A549 (cell line): ENCODE measurements around the gene TBC1D12.

Experiments
- CHD4 ChIP-seq: fragments of 200-600 bp; sonication (generic); IDR thresholded peaks from 2 replicates; pipeline ENCODE4 v1.6.1; 2016; ENCODE audit warnings: antibody characterized with exemption, mild to moderate bottlenecking, borderline replicate concordance
- CTCF ChIP-seq: fragments of >200 bp; sonication (Bioruptor Twin); formaldehyde crosslinking; IDR thresholded peaks from 3 replicates; pipeline ENCODE4 v1.5.1; 2016
- FOSL2 ChIP-seq, 2 experiments: fragments of 450-650 bp in 1 of 2; fragments of >200 bp in 1 of 2; sonication (Bioruptor Twin) in 1 of 2; formaldehyde crosslinking; IDR thresholded peaks; 2 replicates each; pipeline versions ENCODE4 v1.5.0 to v1.6.1; 2016 to 2020; ENCODE audit warnings: mild to moderate bottlenecking in 1 of 2, moderate library complexity in 1 of 2
- JUN ChIP-seq, 2 experiments: fragments of >200 bp; sonication (Bioruptor Twin); formaldehyde crosslinking; IDR thresholded peaks; 2 replicates in 1 of 2; 3 replicates in 1 of 2; pipeline ENCODE4 v1.6.1; 2016 to 2017
- MAX ChIP-seq: IDR thresholded peaks from 2 replicates; pipeline ENCODE4 v1.6.1; 2012
- MAZ ChIP-seq: fragments of 150-350 bp; IDR thresholded peaks from 2 replicates; pipeline ENCODE4 v1.6.1; 2014; ENCODE audit warnings: antibody characterized with exemption, low read depth, low read length, borderline replicate concordance
- POLR2A ChIP-seq: IDR thresholded peaks from 2 replicates; pipeline ENCODE4 v1.6.1; 2012; ENCODE audit warnings: mild to moderate bottlenecking, low read length
- RAD21 ChIP-seq, 2 experiments: fragments of >200 bp in 1 of 2; sonication (Bioruptor Twin) in 1 of 2; formaldehyde crosslinking in 1 of 2; IDR thresholded peaks in 1 of 2; conservative IDR thresholded peaks in 1 of 2; 2 replicates in 1 of 2; 3 replicates in 1 of 2; pipeline ENCODE4 v1.6.1; 2012 to 2018; ENCODE audit warnings: inconsistent platforms in 1 of 2

GRCh38 chr10:94485094-94485493 lies 82.8 kb downstream of the TBC1D12 start:
- no peak for TF ChIP-seq CHD4
- no peak for TF ChIP-seq CTCF
- TF ChIP-seq JUN (IDR thresholded peaks at IDR 0.05): no peak
- no peak for TF ChIP-seq RAD21 (conservative IDR thresholded peaks at IDR 0.05 in 1 of 2, IDR thresholded peaks at IDR 0.05 in 1 of 2)
- no peak for TF ChIP-seq POLR2A
- no peak for TF ChIP-seq MAZ
- TF ChIP-seq FOSL2 (IDR thresholded peaks at IDR 0.05): no peak
- TF ChIP-seq FOSL2 (CRISPR knock-in tag; IDR thresholded peaks at IDR 0.05): no peak
- no peak for TF ChIP-seq MAX
